H9 (cell line): ENCODE results near the gene TFG. TPM values are rescaled to one million over a fixed set of nuclear protein-coding genes. Genes with fewer than 3 reads are reported as not detected.

Source experiments
- DNase-seq: peaks from one replicate; pipeline ENCODE4 v3.0.0-alpha.2; 2017
- H2AFZ ChIP-seq: one replicate; pipeline ENCODE4 v1.6.1; 2013; ENCODE audit warnings: mild to moderate bottlenecking, low read length, control low read depth, moderate library complexity
- H2AK5ac ChIP-seq: 2 replicates; pipeline ENCODE4 v1.6.1; 2013; ENCODE audit warnings: low read length, control low read depth, mixed read lengths; ENCODE audit not compliant: insufficient read length
- H2BK120ac ChIP-seq: one replicate; pipeline ENCODE4 v1.6.1; 2013; ENCODE audit warnings: low read depth, mild to moderate bottlenecking, low read length, control low read depth, inconsistent platforms; ENCODE audit not compliant: poor library complexity, severe bottlenecking
- H2BK12ac ChIP-seq: 2 replicates; pipeline ENCODE4 v1.6.1; 2013; ENCODE audit warnings: low read length, control low read depth, mixed read lengths, low read depth; ENCODE audit not compliant: insufficient read length
- H2BK15ac ChIP-seq: 2 replicates; pipeline ENCODE4 v1.6.1; 2013; ENCODE audit warnings: low read depth, low read length, control low read depth
- H2BK20ac ChIP-seq: one replicate; pipeline ENCODE4 v1.6.1; 2013; ENCODE audit warnings: low read depth, mild to moderate bottlenecking, low read length, control low read depth, inconsistent platforms; ENCODE audit not compliant: poor library complexity, severe bottlenecking
- H2BK5ac ChIP-seq: 2 replicates; pipeline ENCODE4 v1.6.1; 2013; ENCODE audit warnings: low read length, control low read depth, mixed read lengths; ENCODE audit not compliant: insufficient read length
- H3K14ac ChIP-seq: 2 replicates; pipeline ENCODE4 v1.6.1; 2013; ENCODE audit warnings: low read length, control low read depth; ENCODE audit not compliant: insufficient read depth
- H3K18ac ChIP-seq: 2 replicates; pipeline ENCODE4 v1.6.1; 2013; ENCODE audit warnings: low read depth, mild to moderate bottlenecking, mixed read lengths, low read length, control low read depth; ENCODE audit not compliant: insufficient read length
- H3K23ac ChIP-seq: 2 replicates; pipeline ENCODE4 v1.6.1; 2013; ENCODE audit warnings: low read length, control low read depth, mixed read lengths, low read depth; ENCODE audit not compliant: insufficient read length
- H3K23me2 ChIP-seq: 2 replicates; pipeline ENCODE4 v1.6.1; 2013; ENCODE audit warnings: low read depth, mild to moderate bottlenecking, mixed read lengths, low read length, control low read depth; ENCODE audit not compliant: insufficient read length, poor library complexity, severe bottlenecking
- H3K27ac ChIP-seq: 2 replicates; pipeline ENCODE4 v1.5.1; 2013; ENCODE audit warnings: low read length, control low read depth, mixed read lengths, low read depth; ENCODE audit not compliant: insufficient read length
- H3K27me3 ChIP-seq: 2 replicates; pipeline ENCODE4 v1.6.1; 2013; ENCODE audit warnings: low read length, control low read depth, inconsistent platforms; ENCODE audit not compliant: insufficient read depth
- H3K4ac ChIP-seq: 2 replicates; pipeline ENCODE4 v1.6.1; 2013; ENCODE audit warnings: low read depth, mild to moderate bottlenecking, control low read depth, inconsistent platforms, low read length, moderate library complexity
- H3K4me1 ChIP-seq: 2 replicates; pipeline ENCODE4 v1.6.1; 2013; ENCODE audit warnings: low read length, control low read depth, inconsistent platforms; ENCODE audit not compliant: insufficient read depth
- H3K4me2 ChIP-seq: 2 replicates; pipeline ENCODE4 v1.6.1; 2013; ENCODE audit warnings: low read length, control low read depth, mixed read lengths; ENCODE audit not compliant: insufficient read length, insufficient read depth
- H3K56ac ChIP-seq: 2 replicates; pipeline ENCODE4 v1.6.1; 2013; ENCODE audit warnings: low read depth, mild to moderate bottlenecking, mixed read lengths, low read length, control low read depth; ENCODE audit not compliant: insufficient read length
- H3K79me1 ChIP-seq: 2 replicates; pipeline ENCODE4 v1.6.1; 2013; ENCODE audit warnings: low read depth, mild to moderate bottlenecking, moderate library complexity, low read length, control low read depth, inconsistent platforms; ENCODE audit not compliant: insufficient read depth, poor library complexity, severe bottlenecking
- H3K79me2 ChIP-seq: 2 replicates; pipeline ENCODE4 v1.6.1; 2013; ENCODE audit warnings: low read length, control low read depth, inconsistent platforms; ENCODE audit not compliant: insufficient read depth
- H3K9ac ChIP-seq: 2 replicates; pipeline ENCODE4 v1.6.1; 2013; ENCODE audit warnings: low read length, control low read depth, mixed read lengths; ENCODE audit not compliant: insufficient read length; ENCODE audit errors: extremely low read depth
- H3K9me3 ChIP-seq: one replicate; pipeline ENCODE4 v1.6.1; 2013; ENCODE audit warnings: low read depth, low read length, inconsistent platforms; ENCODE audit not compliant: control insufficient read depth
- H3T11ph ChIP-seq: one replicate; pipeline ENCODE4 v1.6.1; 2013; ENCODE audit warnings: mild to moderate bottlenecking, low read length, control low read depth, inconsistent platforms
- H4K20me1 ChIP-seq: one replicate; pipeline ENCODE4 v1.6.1; 2013; ENCODE audit not compliant: control insufficient read depth, insufficient read length, insufficient read depth
- H4K5ac ChIP-seq: 2 replicates; pipeline ENCODE4 v1.6.1; 2013; ENCODE audit warnings: low read depth, mild to moderate bottlenecking, mixed read lengths, low read length, control low read depth; ENCODE audit not compliant: insufficient read length
- H4K8ac ChIP-seq: replicated peaks from 2 replicates; pipeline ENCODE4 v1.6.1; 2013; ENCODE audit warnings: low read length, control low read depth, mixed read lengths, low read depth; ENCODE audit not compliant: insufficient read length
- H4K91ac ChIP-seq: 2 replicates; pipeline ENCODE4 v1.6.1; 2013; ENCODE audit warnings: low read depth, mild to moderate bottlenecking, moderate library complexity, mixed read lengths, low read length, control low read depth; ENCODE audit not compliant: insufficient read length
- H3K27ac Mint-ChIP-seq, 3 experiments: 2 replicates in 2 of 3; 3 replicates in 1 of 3; pipeline ENCODE4 v1.8.0; 2020 to 2021; ENCODE audit warnings: mixed read lengths in 3 of 3, mild to moderate bottlenecking in 1 of 3, moderate library complexity in 1 of 3
- H3K27me3 Mint-ChIP-seq: 2 replicates; pipeline ENCODE4 v1.8.0; 2021; ENCODE audit warnings: low read depth, mild to moderate bottlenecking, moderate library complexity, mixed read lengths
- H3K36me3 Mint-ChIP-seq, 3 experiments: 2 replicates in 2 of 3; 3 replicates in 1 of 3; pipeline ENCODE4 v1.8.0; 2020 to 2021; ENCODE audit warnings: low read depth in 3 of 3, mixed read lengths in 3 of 3; ENCODE audit not compliant: insufficient read depth in 1 of 3
- H3K4me1 Mint-ChIP-seq, 2 experiments: 2 replicates each; pipeline ENCODE4 v1.8.0; 2020; ENCODE audit warnings: mixed read lengths in 2 of 2
- H3K4me3 Mint-ChIP-seq, 2 experiments: 2 replicates in 1 of 2; 3 replicates in 1 of 2; pipeline ENCODE4 v1.8.0; 2020 to 2021; ENCODE audit warnings: mild to moderate bottlenecking in 2 of 2, mixed read lengths in 2 of 2, moderate library complexity in 1 of 2
- H3K9me3 Mint-ChIP-seq, 2 experiments: 2 replicates in 1 of 2; 3 replicates in 1 of 2; pipeline ENCODE4 v1.8.0; 2020; ENCODE audit warnings: mild to moderate bottlenecking in 2 of 2, mixed read lengths in 2 of 2, moderate library complexity in 1 of 2
- CTCF ChIP-seq: fragments of 200-600 bp; sonication (generic); conservative IDR thresholded peaks from 3 replicates; pipeline ENCODE4 v1.8.0; 2021; ENCODE audit warnings: antibody characterized with exemption, mild to moderate bottlenecking
- WGBS: extraction: QIAGEN DNeasy Blood & Tissue Kit; methylation state at CpG from one replicate; pipeline ENCODE4 v1.1.7; 2013; ENCODE audit warnings: missing lambda C conversion rate, low lambda C conversion rate, mixed read lengths; ENCODE audit not compliant: insufficient read length; ENCODE audit errors: extremely low coverage; 5-methylcytosine and 5-hydroxymethylcytosine counted together
- total RNA-seq: library from RNA; stranded (reverse); gene quantifications from 2 replicates; pipeline ENCODE4 v1.2.1, GENCODE V29; 2021

Gene TFG
- total RNA-seq, 1 experiment from 2014 or later = 80.7 TPM

DNA sequence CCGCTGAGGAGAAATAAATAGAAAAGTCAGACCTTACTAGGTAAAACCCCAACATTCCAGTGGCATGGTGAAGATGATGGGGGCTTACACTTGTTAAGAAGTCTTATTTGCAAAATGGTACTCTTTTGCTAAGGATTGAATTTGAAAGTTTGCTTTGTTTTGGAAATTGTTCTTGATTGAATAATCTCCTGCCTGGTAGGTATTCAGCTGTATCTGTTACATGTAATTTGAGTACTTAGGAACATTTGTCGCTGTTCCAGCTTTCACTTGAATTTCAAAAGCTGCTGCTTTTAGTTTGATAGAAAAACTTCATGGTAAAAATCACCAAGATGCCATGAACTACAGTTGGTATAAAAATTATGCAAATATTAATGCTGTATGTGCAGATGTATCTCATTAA, 44.6 kb downstream of the TFG start:
- no peak overlapping the region for H3K27ac ChIP-seq

More for the DNA sequence above, 44.6 kb downstream of the TFG start:
- Histone ChIP-seq H4K5ac (no peak overlapping the region), H4K20me1 (no peaks in the 10 kb centered on the region), H3K23me2 (no peaks in the 10 kb centered on the region), H4K8ac (no peak overlapping the region), H2BK15ac (no peak overlapping the region), H3K9me3 (no peaks in the 10 kb centered on the region), H3K4me1 (peaks cover 7% of the 10 kb centered on the region; the same call in 1 of the 2 replicates), H3K14ac (no peak overlapping the region), H3K18ac (no peak overlapping the region), H3K27me3 (no peaks in the 10 kb centered on the region), H4K91ac (no peak overlapping the region), H2BK5ac (no peak overlapping the region), H3K4ac (no peak overlapping the region), H2AK5ac (no peak overlapping the region), H2BK120ac (no peak overlapping the region), H3K9ac (no peak overlapping the region), H3T11ph (no peak overlapping the region), H2BK12ac (no peak overlapping the region), H2BK20ac (no peak overlapping the region), H3K23ac (no peak overlapping the region), H3K79me2 (no peaks in the 10 kb centered on the region), H2AFZ (no peak overlapping the region), H3K56ac (no peak overlapping the region), H3K79me1 (no peaks in the 10 kb centered on the region), H3K4me2 (peak overlapping the region; percentile 29)
- Mint-ChIP-seq H3K4me3 (peak overlapping the region in 1 of 2 experiments; percentile 50; a peak in 1 of 5 replicates), H3K9me3 (no peaks in the 10 kb centered on the region), H3K27ac (peak overlapping the region in 2 of 3 experiments; percentile 83 to 94; a peak in 5 of 7 replicates), H3K36me3 (peaks cover 3 to 20% (median 17%) of the 10 kb centered on the region in 3 experiments; a peak in 5 of 7 replicates), H3K4me1 (peaks cover 48 to 51% of the 10 kb centered on the region in 2 experiments), H3K27me3 (no peaks in the 10 kb centered on the region)
- DNase-seq = no peak
- TF ChIP-seq CTCF = no peak
- WGBS = no CpG with 5 or more reads among the region's 2 CpGs
